Measurements from ENCODE around the gene SDR42E1. TPM values are rescaled to one million over a fixed set of nuclear protein-coding genes. Genes with fewer than 3 reads are reported as not detected.

SDR42E1 gene
- total RNA-seq, 4 donors from 2014 or later = under 0.01 to 0.59 (median 0.26) TPM

DNA sequence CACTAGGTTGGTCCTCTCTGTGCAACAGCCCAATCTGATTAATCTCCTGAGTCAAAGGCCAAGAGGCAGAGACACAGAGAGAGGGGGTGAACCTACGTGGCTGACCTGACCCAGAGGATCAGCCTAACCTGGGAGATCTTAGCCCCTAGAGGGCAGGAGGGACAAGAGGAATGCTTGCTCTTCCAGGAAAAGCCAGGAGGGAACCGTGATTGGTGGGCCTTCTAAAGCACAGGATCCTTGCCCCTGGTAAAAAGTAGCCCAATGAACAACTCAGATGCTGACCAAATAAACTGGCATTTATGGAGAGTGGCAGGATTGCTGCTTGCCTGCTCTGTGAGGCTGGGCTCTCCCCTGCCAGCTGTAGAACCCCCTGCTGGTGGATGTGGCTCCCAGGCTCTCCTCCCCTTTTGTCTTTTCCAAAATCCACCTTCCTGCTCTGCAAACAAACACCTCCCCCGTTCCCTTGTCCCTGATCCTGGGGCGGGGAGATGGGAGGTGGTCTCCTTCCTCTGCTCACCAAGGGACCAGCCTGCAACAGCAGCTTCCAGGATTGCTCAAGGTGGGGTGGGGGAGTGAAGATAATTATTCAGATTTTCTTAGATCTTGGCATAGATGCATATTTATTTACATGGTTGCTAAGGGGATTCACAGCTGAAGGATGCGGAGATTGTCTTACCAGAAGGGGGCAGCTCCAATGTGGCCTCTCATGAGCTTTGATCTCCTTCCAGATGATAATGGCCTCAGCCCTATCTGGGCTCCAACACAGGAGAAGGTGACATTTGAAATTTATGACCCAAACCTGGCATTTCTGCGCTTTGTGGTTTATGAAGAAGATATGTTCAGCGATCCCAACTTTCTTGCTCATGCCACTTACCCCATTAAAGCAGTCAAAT, 71.9 kb downstream of the SDR42E1 start:
- Histone ChIP-seq H3K4me1 (peaks cover 0 to 7% (median 0%) of the 10 kb centered on the region in 4 donors), H3K27ac (no peak overlapping the region), H3K27me3 (no peaks in the 10 kb centered on the region), H3K4me3 (no peak overlapping the region), H3K9me3 (no peaks in the 10 kb centered on the region), H3K36me3 (no peaks in the 10 kb centered on the region)
- WGBS, 2 donors = 79 to 81% methylated on average over 6 to 7 of the region's 7 CpGs
- DNase-seq (ENCODE audit: low spot score in 2 of 2) = no peak
- TF ChIP-seq, protein P1, sequence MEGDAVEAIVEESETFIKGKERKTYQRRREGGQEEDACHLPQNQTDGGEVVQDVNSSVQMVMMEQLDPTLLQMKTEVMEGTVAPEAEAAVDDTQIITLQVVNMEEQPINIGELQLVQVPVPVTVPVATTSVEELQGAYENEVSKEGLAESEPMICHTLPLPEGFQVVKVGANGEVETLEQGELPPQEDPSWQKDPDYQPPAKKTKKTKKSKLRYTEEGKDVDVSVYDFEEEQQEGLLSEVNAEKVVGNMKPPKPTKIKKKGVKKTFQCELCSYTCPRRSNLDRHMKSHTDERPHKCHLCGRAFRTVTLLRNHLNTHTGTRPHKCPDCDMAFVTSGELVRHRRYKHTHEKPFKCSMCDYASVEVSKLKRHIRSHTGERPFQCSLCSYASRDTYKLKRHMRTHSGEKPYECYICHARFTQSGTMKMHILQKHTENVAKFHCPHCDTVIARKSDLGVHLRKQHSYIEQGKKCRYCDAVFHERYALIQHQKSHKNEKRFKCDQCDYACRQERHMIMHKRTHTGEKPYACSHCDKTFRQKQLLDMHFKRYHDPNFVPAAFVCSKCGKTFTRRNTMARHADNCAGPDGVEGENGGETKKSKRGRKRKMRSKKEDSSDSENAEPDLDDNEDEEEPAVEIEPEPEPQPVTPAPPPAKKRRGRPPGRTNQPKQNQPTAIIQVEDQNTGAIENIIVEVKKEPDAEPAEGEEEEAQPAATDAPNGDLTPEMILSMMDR (IDR thresholded peaks at IDR 0.05) = no peak
- TF ChIP-seq POLR2A (IDR thresholded peaks at IDR 0.05) (no peak), EP300 (IDR thresholded peaks at IDR 0.05) (no peak)

Other genes starting within 250 kb of the SDR42E1 start
- 10 to 100 TPM; 13.0 to 28.5 (median 18.9) TPM for gene PLCG2, start 232.2 kb downstream of the SDR42E1 start, total RNA-seq
- not detected for gene HSD17B2, start 23.8 kb upstream of the SDR42E1 start, total RNA-seq
- gene MPHOSPH6, start 158.8 kb upstream of the SDR42E1 start, total RNA-seq = 10 to 100 TPM in 3 of 4 donors, 1 to 10 TPM in 1; 9.4 to 48.3 (median 29.7) TPM

Measured in tibial nerve (tissue), 4 donors.